CD4-positive, alpha-beta T cell treated with Interferon gamma for 1 hour (primary cell): ENCODE data around the gene ETHE1.
"Not testable (repeated sequence)": the region's sequence is repeated elsewhere in the genome, so short reads cannot be mapped to it uniquely, and the experiment has no call there.

Source experiments
- DNase-seq: peaks from one replicate; pipeline ENCODE4 v3.0.0-alpha.2; 2020

The ETHE1 gene

DNA sequence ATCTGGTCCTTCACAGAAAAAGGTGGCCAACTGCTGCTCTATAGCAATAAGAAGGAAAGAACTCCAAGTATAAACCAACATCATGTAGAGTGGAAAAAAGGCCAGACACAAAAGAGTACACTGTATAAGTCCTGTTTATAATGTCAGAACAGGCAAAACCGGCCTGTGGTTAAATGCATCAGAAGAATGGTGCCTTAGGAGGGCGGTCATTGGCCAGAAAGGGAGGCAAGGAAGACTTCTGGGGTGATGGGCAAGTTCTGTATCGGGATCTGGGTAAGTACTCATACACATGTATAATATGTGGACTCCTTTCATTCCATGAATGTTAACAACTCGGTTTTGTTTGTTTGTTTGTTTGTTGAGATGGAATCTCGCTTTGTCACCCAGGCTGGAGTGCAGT, 4.1 kb downstream of the ETHE1 start:
- DNase-seq = no peak

DNA sequence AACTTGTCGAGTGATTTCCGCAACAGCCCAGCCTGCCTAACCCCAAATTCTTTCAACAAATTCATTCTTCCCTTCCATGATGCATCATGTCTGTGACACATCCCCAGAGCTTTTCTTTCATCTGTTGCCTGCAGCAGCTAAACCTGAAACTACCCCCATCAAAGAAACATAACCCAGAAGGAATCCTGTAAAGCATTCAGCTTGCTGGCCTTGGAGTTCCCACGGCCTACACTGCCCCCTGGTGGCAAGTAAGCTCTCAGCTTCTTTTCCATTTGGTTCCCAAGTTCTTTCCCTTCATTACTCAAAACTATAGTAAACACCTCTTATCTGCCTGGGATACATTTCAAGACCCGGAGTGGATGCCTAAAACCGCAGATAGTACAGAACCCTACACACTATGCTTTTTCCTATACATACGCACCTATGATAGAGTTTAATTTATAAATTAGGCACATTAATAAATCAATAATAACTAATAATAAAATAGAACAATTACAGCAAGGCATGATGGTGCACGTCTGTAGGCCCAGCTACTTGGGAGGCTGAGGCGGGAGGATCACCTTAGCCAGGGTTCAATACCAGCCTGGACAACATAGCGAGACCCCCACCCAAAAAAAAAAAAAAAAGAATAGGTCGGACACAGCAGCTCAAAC, 7.4 kb downstream of the ETHE1 start:
- DNase-seq = peak; percentile 71

- no peak for DNase-seq
Observed at GRCh38 chr19:43518051-43518450, 8.9 kb downstream of the ETHE1 start.

- not testable (repeated sequence) for DNase-seq
Observed at GRCh38 chr19:43512399-43512798, 14.6 kb downstream of the ETHE1 start.

DNA sequence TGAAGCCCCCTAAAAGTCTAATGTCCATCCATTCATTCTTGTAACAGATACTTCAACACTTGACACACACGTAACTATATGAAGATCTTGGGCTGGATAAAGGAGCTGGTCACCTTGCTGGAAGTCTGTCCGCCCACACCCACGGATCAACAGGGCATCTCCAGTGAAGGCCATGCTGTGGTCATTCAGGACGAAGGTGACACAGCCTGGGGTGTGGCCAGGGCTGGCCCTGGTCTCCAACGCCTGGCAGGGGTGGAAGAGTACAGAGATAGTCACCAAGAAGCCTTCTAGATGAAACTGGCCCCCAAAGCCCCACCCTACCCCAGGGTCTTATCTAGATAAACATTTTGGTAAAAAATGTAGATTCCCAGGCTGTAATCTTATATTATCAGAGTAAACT, 15.7 kb downstream of the ETHE1 start:
- DNase-seq = no peak

DNA sequence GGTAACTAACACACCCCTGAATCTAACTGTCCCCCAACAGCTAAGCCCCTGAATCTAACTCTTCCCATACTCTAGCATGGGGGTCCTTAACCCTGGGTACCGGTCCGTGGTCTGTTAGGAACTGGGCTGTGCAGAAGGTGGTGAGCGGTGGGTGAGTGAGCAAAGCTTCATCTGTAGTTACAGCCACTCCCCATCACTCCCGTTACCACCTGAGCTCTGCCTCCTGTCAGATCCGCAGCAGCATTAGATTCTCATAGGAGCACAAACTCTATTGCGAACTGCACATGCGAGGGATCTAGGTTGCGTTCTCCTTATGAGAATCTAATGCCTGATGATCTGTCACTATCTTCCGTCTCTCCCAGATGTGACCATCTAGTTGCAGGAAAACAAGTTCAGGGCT, 16.3 kb downstream of the ETHE1 start:
- no peak for DNase-seq

GRCh38 chr19:43507880-43508279, 19.1 kb downstream of the ETHE1 start:
- no peak for DNase-seq

- DNase-seq = no peak
Observed at GRCh38 chr19:43506629-43507028, 20.4 kb downstream of the ETHE1 start.

DNA sequence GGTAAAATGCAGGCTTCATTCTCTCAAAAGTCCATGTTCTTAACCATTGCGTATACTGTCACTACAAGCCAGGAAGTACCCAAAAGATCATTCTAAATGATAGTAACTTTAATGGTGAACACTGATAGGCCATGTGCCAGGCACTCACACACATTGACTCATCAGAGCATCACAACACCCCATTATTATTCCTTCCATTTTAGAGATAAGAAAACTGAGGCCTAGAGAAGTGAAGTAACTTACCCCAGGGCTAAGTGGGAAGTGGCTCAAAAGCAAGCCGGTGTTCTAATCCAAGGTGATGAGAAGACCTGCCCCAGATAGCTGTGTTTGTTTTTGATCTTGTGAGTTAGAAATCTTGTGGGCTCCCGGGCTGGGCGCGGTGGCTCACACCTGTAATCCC, 21.1 kb downstream of the ETHE1 start:
- DNase-seq = no peak

DNA sequence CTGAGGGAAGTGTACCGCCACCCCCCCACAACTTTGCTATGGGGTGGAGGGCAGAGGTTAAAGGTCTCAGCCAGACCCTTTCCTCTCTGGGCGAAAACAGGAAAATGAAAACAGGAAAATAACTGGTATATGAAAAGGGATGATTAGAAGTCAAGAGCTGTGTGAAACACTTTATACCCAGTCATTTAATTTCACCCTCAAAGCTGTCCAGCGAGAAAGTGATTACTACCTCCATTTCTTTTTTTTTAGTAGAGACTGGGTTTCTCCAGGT, 21.9 kb downstream of the ETHE1 start:
- no peak for DNase-seq

- peak; percentile 58 for DNase-seq
Observed at GRCh38 chr19:43504426-43505185, 22.4 kb downstream of the ETHE1 start, which contains the start of gene PHLDB3. TSS of gene PHLDB3 (minus strand) at chr19:43504746. CDS start at chr19:43504118, 628 bp downstream.

DNA sequence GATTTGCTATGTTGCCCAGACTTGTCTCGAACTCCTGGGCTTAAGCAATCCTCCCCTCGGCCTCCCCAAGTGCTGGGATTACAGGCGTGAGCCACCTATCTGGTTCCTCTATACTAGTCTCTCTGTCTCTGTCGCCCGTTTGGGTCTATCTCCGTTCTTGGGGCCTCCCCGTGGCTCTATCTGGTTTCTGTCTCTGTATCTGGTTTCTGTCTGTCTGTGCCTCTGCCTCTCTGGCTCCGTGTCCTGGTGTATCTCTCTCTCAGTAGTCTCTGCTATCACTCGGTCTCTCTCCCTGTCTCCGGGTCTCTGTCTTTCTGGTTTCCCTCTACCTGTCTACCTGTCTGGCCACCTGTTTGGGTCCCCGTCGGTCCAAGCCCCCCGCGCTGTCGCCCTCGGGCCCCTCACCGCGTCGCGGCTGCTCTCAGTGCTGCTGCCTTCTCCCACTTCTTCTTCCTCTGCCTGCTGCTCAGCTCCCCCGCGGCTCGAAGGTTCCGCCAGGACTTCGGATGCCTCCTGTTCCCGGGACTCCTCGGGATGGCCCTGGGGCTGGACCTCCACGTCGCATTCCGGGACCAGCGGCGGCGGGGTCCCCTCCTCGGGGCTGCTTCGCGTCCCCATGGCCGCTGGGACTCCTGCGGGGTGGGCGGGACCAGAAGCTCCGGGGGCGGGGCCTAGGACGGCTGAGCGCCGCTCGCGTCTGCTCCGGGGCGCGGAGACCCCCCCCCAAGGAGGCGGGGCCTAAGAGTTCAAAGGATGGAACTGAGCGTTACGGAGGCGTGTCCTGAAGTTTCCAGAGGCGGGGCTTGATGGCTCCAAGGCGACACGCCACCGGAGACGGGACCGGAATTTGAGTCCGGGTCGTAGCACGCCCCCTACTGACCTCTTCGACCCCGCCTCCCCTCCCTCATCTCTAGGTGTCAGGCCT, 23.2 kb downstream of the ETHE1 start:
- peak; percentile 97 for DNase-seq

GRCh38 chr19:43502419-43502976, 24.5 kb downstream of the ETHE1 start:
- no peak for DNase-seq

DNA sequence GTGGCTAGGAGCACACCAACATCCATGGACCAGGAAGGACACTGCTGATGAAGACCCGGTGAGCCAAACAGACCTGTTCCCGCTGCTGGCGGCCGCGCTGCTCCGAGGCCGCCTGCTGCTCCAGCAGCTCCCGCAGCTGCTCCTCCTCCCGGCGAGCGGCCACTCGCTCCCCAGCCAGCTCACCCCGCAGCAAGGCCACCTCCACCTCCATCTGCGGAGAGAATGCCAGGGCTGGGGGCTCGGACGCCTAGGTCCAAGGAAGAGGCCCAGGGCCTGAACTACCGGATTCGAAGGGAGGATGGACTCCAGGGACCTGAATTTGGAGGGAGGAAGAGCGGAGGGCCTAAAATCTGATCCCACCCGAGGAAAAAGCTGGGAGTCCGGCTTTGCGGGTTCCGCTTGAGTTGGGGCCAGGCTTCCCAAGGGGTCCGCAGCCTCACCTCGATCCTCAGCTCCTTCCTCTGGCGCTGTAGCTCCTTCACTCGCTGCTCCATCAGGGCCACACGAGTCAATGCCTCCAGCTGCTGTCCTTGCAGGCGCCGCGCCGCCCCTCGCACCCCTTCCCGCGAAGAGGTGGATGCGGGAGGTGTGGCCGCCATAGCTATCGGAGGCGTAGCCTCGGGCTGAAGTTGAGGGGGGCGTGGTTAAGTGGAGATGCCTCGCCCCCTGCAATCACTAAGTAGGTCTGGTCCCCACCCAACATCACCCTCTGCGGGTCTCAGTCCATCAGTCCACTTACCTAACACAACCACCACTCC, 25.2 kb downstream of the ETHE1 start:
- DNase-seq = no peak

DNA sequence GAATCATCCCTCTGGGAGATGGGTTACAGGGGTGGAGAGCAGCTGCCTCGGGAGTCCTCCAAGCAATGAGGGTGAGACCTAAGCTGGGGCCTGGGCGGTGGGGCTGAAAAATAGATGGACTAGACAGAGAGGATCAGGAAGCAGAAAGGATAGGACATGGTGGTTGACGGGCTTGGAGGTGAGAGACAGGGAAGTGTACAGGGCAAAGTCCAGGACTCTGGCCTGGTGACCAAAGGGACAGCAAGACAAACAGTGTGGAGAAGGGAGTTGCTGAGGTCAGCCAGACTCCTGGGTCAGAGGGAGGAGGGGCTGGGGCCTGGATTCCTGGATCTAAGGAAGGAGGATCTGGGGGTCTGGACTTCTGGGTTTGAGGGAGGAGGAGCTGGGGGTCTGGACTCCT, 28.0 kb downstream of the ETHE1 start:
- DNase-seq = no peak

GRCh38 chr19:43498233-43498842, 28.7 kb downstream of the ETHE1 start:
- no peak for DNase-seq

DNA sequence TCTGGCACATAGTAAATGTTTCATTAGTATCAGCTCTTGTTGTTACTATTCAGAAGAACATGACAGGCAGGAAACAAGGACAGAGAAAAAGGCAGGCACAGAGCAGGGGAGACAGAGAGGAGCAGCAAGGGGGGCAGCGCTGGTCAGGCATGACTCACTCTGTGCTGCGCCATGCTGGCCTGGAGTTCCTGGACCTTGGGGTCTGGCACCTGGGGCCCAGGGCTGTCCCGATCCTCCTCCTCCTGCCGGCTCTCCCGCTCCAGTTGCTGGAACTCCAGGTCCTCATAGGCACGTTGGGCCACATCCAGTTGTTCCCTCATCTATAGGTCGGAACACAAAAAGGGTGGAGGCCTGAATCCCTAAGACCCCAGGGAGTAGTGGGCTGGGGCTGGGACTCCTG, 30.0 kb downstream of the ETHE1 start:
- no peak for DNase-seq

GRCh38 chr19:43495082-43495481, 31.9 kb downstream of the ETHE1 start:
- no peak for DNase-seq

DNA sequence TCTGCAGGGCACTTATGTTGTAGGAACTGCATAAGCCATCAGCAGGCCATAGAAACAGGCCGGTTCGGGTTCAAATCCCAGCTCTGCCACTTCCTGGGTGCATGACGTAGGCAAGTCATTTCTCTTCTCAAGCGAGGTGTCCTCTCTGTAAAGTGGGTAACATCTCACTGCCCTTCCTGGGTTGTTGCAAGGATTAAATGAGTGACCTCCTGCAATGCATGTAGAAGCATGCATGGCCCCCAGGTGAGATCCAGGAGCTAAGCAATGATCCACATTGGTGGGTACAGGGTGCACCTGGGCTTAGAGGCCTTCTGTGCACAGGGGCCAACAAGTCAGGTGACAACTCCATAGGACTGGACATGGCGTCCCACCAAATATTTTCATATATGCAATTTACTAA, 36.2 kb downstream of the ETHE1 start:
- no peak for DNase-seq

- no peak for DNase-seq
Observed at GRCh38 chr19:43489979-43490599, 36.9 kb downstream of the ETHE1 start.

DNA sequence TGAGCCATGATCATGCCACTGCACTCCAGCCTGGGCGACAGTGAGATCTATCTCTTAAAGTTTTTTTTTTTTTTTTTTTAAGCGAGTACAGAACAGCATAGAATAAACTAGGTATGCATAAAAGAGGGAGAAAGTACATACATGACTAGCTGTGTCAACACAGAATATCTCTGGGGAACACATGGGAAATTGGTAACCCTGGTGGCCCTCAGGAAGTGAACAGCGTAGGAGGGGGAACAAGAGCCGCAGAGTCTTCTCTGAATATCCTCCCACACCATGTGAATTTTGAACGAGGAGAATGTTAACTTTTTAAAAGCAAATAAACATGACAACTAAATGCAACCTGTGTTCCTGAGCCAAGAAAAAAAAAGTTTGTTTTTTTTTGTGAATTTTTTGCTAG, 37.7 kb downstream of the ETHE1 start:
- DNase-seq = no peak

- DNase-seq = no peak
Observed at GRCh38 chr19:43488179-43488578, 38.8 kb downstream of the ETHE1 start.
